ENCODE data around the gene SH2D3A.

The SH2D3A gene

GRCh38 chr19:6706633-6706958, 60.6 kb downstream of the SH2D3A start:
- POLR2A ChIA-PET, result no interaction called here

GRCh38 chr19:6705931-6706632, 61.2 kb downstream of the SH2D3A start:
- CTCF ChIA-PET, result no interaction called here
- POLR2A ChIA-PET, result no interaction called here
- no peak for DNase-seq (ENCODE audit: low read depth, low spot score)
- TF ChIP-seq CTCF (IDR thresholded peaks at IDR 0.05; ENCODE audit: insufficient read depth, low read length, missing control alignments), result no peak
- H3K4me3 ChIP-seq (ENCODE audit: low read depth, low read length), result no peak overlapping the region

More at GRCh38 chr19:6706633-6706958, 60.6 kb downstream of the SH2D3A start:
- H3K4me3 ChIP-seq (ENCODE audit: low read depth, low read length), result no peak overlapping the region
- CTCF ChIA-PET, result no interaction called here
- DNase-seq (ENCODE audit: low read depth, low spot score), result no peak
- no peak for TF ChIP-seq CTCF (IDR thresholded peaks at IDR 0.05; ENCODE audit: insufficient read depth, low read length, missing control alignments)
